ENCODE data around the gene PIP5K1C. TPM values are rescaled to one million over a fixed set of nuclear protein-coding genes. Genes with fewer than 3 reads are reported as not detected.
A peak's percentile ranks its signal among the peaks of the same experiment; 100 is the strongest.

Gene PIP5K1C
- total and polyA plus RNA-seq, 10 of the 15 experiments (the other 5 are each of a cell fraction or from before 2014, with no cell fraction given), result 0.39 to 19.6 (median 5.3) TPM

GRCh38 chr19:3687393-3687773 is 12.9 kb downstream of the PIP5K1C start (continued):
- TF ChIP-seq RELB (IDR thresholded peaks at IDR 0.05; ENCODE audit: low read depth) (no peak), BCL3 (IDR thresholded peaks at IDR 0.05; ENCODE audit: borderline replicate concordance, insufficient read depth, low read depth, low read length, poor library complexity, severe bottlenecking) (peak; percentile 89)

- in situ Hi-C loops (cut with MboI) (no loop called here), intact Hi-C loops (cut with micrococcal nuclease; ENCODE audit: unreplicated experiment) (no loop called here)
- H3K27me3 ChIP-seq (replicated peaks in 1 of 2; ENCODE audit: control insufficient read depth in 2 of 2, insufficient read depth in 2 of 2, low read length in 1 of 2), result no peaks in the 10 kb centered on the region
- ChIA-PET RAD21 (ENCODE audit: unreplicated experiment) (no interaction called here), SMC1A (ENCODE audit: uncharacterized antibody, unreplicated experiment) (no interaction called here), CTCF (no interaction called here), POLR2A (interaction anchor here (0.6 kb wide), 1 partner anchor 44 kb away, joined by 4 read pairs; no protein-coding TSS in a partner anchor)
- H3K4me1 ChIP-seq (ENCODE audit: control insufficient read depth, insufficient read depth, low read length), result peaks cover 28% of the 10 kb centered on the region
- H3K4me2 ChIP-seq (ENCODE audit: control insufficient read depth, insufficient read depth), result no peak overlapping the region
- H3K27ac ChIP-seq (ENCODE audit: control insufficient read depth, insufficient read depth), result peak overlapping the region; percentile 37; the same call in 1 of the 2 replicates
- H3K9me3 ChIP-seq (replicated peaks; ENCODE audit: control insufficient read depth, insufficient read depth, low read length), result peaks cover 7% of the 10 kb centered on the region
- ATAC-seq (no peak), FAIRE-seq (no peak), DNase-seq (ENCODE audit: low read depth, low spot score) (no peak)
- 60% methylated on average over 8 of the region's 8 CpGs for WGBS (ENCODE audit: insufficient coverage, insufficient replicate concordance, low lambda C conversion rate, missing lambda C conversion rate)
- H4K20me1 ChIP-seq (ENCODE audit: control insufficient read depth, insufficient read depth), result no peaks in the 10 kb centered on the region
- H3K9ac ChIP-seq (ENCODE audit: control insufficient read depth, insufficient read depth, low read length), result no peak overlapping the region
- H2AFZ ChIP-seq (ENCODE audit: control insufficient read depth, low read depth, low read length), result no peak overlapping the region
- H3K4me3 ChIP-seq, result no peak overlapping the region
- peaks cover 12% of the 10 kb centered on the region for H3K79me2 ChIP-seq (ENCODE audit: control insufficient read depth, insufficient read depth, low read length)
- peaks cover 3 to 5% of the 10 kb centered on the region in 2 experiments; a peak in 2 of 4 replicates for H3K36me3 ChIP-seq (ENCODE audit: control insufficient read depth in 2 of 2, insufficient read depth in 2 of 2, low read length in 1 of 2)
- no TSS peak for BruUV-seq (replicated peaks)
- TF ChIP-seq RAD21 (IDR thresholded peaks at IDR 0.05; ENCODE audit: insufficient read depth, low read depth, low read length), result no peak
- TF ChIP-seq ZBTB33 (IDR thresholded peaks at IDR 0.05), result no peak
- TF ChIP-seq PRDM15 (CRISPR knock-in tag; IDR thresholded peaks at IDR 0.05), result no peak
- no peak for TF ChIP-seq SMC3 (IDR thresholded peaks at IDR 0.05; ENCODE audit: borderline replicate concordance, low read length)
- TF ChIP-seq CREB1 (IDR thresholded peaks at IDR 0.05; ENCODE audit: low read depth), result no peak
- TF ChIP-seq HDAC6 (IDR thresholded peaks at IDR 0.05; ENCODE audit: unreplicated experiment), result no peak
- TF ChIP-seq ZNF622 (IDR thresholded peaks at IDR 0.05), result no peak
- TF ChIP-seq ATF7 (IDR thresholded peaks at IDR 0.05; ENCODE audit: low read depth), result no peak
- no peak for TF ChIP-seq HSF1 (IDR thresholded peaks at IDR 0.05; ENCODE audit: low read depth, low read length)
Observed at GRCh38 chr19:3684817-3685410, 15.4 kb downstream of the PIP5K1C start.
